Adipose tissue (tissue), 3 donors: ENCODE measurements around the gene LAMB4. TPM values are rescaled to one million over a fixed set of nuclear protein-coding genes. Genes with fewer than 3 reads are reported as not detected.

ENCODE experiments used
- H3K27ac ChIP-seq: one replicate; pipeline ENCODE4 v1.5.1; 2013; ENCODE audit warnings: low read depth, low read length
- WGBS, 3 donors: extraction: QIAGEN DNeasy Blood & Tissue Kit; methylation state at CpG; one replicate each; pipeline ENCODE4 v1.1.7; 2013; 5-methylcytosine and 5-hydroxymethylcytosine counted together
- polyA plus RNA-seq, 3 donors: library from polyadenylated mRNA; stranded (reverse); fragments of 200-250 nt; gene quantifications; one replicate each; pipeline ENCODE4 v1.2.3, GENCODE V29; 2013
- donor health status: healthy with polysubstance abuse.
- donor health status: Bipolar disorder and iron deficiency.
- donor health status: healthy.

The LAMB4 gene
- polyA plus RNA-seq, 3 donors, result 0.13 to 0.17 TPM; not detected in 1

DNA sequence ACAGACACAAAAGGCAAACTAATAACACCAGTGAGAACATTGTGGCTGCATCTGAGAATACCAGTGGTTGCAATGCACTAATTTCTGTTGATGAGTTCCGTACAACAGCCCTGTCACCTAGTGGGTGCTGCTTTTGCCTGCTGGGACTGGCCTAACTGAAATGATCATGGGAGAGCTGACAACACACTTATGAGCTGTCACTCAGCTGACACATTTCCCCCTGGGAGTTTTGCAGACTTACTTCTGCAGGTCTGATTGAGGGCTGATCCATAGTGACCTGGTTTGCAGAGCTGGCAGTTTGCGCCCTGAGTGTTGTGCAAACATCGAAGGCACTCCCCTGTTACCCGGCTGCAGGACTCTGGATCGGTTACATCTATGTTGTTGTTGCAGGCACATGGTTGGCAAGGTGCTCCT lies 66.6 kb downstream of the LAMB4 start:
- 61 to 83% (median 81%) methylated on average over 5 of the region's 5 CpGs for WGBS, 3 donors
- H3K27ac ChIP-seq, result no peak overlapping the region

DNA sequence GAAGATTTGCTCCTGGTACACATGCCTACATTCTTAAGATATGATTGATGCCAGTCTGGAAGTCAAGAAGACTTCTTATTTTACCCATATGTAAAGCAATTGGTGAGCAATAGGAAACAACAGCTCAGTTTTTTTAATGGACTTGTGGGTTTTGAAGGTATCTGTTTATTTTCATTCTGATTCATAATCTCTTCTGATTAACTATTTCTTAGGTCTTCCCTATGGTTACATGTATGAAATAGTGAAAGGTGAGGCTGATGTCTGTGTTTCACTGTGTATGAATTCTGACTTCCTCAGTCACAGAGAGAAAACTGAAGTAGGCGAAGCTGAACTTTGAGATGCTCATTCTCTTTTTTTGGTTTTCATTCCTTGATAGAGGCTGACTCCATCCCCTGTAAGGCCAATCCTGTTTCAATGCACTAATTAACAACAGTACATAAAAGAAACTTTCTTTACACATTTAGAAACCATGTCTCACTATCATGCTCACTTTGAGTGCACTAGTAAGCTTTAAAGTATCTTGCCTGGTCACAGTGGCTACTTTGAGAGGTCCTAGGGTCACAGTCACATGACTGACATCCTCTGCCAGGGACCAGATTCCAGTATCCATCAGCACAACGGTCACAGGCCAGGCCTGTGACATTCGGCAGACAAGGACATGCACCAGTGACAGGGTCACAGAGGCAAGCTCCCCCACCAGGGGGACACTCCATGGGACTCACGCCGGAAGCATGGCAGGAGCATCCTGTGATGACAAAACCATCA lies 67.7 kb downstream of the LAMB4 start:
- WGBS, 3 donors, result 74 to 81% (median 79%) methylated on average over 5 of the region's 5 CpGs
- no peak overlapping the region for H3K27ac ChIP-seq

DNA sequence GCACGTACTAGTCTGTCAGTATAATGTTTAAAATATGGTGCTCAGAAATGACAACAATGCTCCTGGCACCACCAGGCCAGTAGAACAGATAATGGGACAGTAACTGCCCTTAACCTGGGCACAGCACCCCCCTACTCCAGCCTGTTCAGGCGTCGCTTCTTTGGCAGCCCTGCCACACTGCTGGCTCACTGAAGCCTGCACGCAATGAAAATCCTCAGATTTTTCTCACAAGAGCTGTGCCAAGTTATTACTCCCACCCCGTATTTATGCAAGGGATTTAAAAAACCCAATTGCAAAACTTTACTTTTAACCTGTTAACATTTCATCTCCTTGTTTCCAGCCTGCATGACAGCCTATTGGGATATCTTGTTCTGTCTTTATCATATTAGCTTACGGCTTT lies 70.6 kb downstream of the LAMB4 start:
- 68 to 81% (median 71%) methylated on average over 6 of the region's 6 CpGs for WGBS, 3 donors
- H3K27ac ChIP-seq, result no peak overlapping the region

DNA sequence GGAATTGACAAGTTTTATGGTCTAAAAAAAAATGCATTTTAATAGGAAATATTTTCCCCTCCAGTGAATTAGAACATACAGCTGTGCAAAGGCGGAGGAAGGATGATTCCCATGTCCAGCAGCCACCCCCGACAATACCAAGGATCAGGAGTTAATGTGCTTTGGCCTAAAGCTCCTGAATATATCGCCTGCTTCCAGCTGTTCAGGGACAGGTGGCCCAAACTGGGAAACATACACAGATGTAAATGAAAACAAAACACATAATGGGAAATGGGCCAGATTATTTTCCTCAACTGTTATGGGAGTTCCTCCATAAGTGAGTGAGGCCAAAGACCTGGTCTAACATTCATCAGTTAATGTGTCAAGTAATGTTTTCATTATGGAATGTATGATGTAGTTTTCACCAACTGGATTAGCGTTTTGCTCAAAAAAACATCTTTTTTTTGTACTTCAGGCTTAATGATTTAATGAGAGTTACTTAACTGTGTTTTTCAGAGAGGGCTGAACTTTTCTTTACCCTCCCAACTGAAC lies 72.1 kb downstream of the LAMB4 start:
- WGBS, 3 donors, result 54 to 79% (median 57%) methylated on average over 4 of the region's 4 CpGs
- no peak overlapping the region for H3K27ac ChIP-seq

DNA sequence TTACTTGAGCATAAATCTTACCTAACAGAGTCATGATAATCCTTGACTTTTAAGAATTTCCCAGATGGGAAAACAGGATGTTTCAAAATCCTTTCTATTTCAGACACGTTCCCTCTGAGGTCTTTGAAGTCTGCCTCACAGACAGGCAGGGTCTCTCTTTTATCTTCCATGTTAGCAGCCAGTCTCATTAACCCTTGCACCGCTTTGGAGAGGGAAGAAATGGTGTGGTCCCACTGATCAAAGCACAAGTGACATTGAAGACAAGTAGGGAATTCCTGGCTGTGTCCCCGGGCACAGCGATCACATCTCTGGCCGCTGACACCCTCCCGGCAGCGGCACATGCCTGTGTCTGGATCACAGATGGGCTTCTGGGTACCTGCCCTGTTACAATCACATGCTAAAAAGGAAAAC lies 74.5 kb downstream of the LAMB4 start:
- no peak overlapping the region for H3K27ac ChIP-seq
- WGBS, 3 donors, result 70 to 77% (median 73%) methylated on average over 7 of the region's 7 CpGs

DNA sequence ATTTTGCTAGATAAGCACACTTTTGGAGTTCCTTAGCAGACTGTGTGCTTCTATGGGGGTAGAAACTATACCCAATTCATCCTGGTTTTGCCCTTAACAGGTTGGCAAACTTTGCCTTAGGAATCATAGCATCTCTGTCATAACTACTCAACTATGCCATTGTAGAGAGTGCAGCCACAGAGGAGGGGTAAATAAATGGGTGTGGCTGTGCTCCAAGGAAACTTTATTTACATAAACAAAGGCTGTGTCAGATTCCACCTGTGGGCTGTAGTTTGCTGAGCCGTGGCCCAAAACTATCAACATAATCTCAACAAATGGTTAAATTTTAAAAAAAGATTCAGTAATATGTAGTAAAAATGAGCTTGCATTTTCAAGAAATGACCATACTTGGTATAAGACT lies 75.6 kb downstream of the LAMB4 start:
- no peak overlapping the region for H3K27ac ChIP-seq
- WGBS, 3 donors, result 63 to 86% (median 69%) methylated on average over 1 of the region's 1 CpG

DNA sequence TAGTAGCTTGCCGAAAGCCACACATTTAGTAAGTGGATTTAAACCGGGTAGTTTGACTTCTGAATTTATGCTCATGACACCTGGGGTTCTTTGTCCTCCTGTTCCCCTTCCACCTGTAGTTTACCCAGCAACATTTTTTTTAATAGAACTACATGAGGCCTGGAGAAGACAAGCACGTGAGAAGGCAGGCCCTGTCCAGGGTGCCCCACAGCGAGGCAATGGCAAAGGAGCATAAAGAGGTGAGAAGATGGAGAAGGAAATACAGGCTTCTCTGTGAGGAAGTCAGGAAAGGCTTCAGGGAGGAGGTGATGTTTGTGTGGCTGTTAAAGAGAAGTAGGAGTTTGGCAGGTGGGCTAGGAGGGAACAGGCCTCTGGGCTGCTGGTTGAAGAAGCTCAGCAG lies 76.9 kb downstream of the LAMB4 start:
- WGBS, 3 donors, result 81 to 94% (median 94%) methylated on average over 4 of the region's 4 CpGs

DNA sequence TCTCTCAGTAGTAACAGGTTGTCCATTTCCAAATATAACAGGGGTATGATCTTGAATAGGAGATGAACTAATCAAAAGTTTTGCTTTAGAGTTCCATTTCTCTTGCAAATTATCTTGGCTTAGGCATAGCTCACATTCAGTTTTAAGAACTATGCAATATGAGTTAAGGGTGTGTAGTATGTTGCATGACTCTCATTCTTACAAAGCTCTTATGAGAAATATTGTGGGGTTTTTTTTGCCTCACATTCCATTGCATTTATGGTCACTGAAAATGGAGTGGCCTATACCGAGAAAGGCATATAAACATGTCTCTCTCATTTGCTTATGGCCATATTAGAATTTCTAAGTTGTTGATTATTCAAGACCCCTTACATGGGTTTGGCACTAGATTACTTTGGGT lies 78.7 kb downstream of the LAMB4 start:
- WGBS, 3 donors, result 49 to 86% (median 76%) methylated on average over 1 of the region's 1 CpG
- H3K27ac ChIP-seq, result no peak overlapping the region

More for the DNA sequence above, 76.9 kb downstream of the LAMB4 start:
- H3K27ac ChIP-seq, result no peak overlapping the region

DNA sequence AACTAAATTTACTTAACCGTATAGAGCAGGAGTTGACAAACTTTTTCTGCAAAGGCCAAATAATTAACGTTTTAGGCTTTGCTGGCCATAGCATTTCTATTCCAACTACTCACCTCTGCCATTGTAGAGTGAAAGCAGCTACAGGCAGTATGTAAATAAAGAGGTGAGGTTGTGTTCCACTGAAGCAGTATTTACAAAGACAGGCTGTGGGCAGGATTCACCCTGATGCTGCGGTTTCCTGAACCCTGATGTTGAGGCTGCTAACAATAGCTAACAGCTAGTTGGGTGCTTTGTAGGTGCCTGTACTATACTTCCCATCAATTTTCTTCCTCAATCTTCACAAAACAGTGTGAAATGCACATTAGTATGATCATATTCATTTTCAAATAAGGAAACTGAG lies 80.2 kb downstream of the LAMB4 start:
- H3K27ac ChIP-seq, result no peak overlapping the region
- WGBS, 3 donors, result 88 to 94% (median 91%) methylated on average over 3 of the region's 3 CpGs

DNA sequence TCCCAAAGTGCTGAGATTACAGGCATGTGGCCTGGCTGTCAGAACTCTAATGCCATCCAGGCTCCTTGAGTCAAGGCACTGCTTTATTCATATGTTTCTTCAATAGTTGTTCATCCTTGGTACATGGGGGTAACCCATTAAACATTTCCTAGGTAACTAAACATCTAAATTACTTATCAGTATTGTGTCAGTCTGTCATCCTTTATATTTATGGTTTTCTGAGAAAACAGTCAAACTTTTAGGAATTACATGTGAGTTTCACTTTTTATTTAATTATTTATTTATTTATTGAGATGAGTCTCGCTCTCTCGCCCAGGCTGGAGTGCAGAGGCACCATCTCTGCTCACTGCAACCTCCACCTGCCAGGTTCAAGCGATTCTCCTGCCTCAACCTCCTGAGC lies 81.7 kb downstream of the LAMB4 start:
- no peak overlapping the region for H3K27ac ChIP-seq
- WGBS, 3 donors, result 97 to 99% (median 99%) methylated on average over 3 of the region's 3 CpGs

DNA sequence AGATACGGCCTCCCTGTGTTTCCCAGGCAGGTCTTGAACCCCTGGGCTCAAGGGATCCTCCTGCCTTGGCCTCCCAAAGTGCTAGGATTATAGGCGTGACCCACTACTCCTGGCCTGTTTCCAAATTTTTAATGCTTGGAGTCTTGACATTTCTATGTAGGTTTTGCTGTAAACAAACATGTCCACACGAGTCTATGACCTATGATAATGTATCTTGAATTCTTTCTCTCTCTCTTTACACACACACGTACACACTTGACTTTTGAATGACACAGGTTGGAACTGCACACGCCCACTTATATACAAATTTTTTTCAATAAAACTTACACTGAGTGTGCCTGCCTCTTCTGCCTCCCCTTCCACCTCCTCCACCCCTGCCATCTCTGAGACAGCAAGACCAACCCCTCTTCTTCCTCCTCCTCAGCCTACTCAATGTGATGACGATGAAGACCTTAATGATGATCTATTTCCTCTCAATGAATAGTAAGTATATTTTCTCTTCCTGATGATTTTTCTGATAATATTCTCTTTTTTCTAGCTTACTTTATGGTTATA lies 83.1 kb downstream of the LAMB4 start:
- 80 to 93% (median 87%) methylated on average over 6 of the region's 6 CpGs for WGBS, 3 donors

DNA sequence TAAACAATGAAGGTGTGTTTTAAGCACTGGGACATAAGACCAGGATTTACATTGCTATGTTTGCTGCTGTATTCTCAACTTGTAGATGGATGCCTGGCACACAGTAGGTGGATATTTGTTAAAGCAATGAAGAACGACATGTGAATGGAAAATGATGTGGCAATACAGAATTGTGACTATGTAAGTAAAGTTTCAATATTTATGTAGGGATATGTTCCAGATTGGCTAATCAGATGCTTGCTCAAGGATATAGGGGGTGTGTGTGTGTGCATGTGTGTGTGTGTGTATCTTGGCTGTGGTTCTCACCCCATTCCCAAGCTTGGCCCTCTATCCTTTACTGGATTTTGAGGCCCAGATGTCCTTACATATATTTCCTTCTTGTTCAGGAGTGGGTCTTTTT lies 84.5 kb downstream of the LAMB4 start:
- H3K27ac ChIP-seq, result no peak overlapping the region
- 23 to 49% (median 44%) methylated on average over 1 of the region's 1 CpG for WGBS, 3 donors

More for the DNA sequence above, 83.1 kb downstream of the LAMB4 start:
- H3K27ac ChIP-seq, result no peak overlapping the region

DNA sequence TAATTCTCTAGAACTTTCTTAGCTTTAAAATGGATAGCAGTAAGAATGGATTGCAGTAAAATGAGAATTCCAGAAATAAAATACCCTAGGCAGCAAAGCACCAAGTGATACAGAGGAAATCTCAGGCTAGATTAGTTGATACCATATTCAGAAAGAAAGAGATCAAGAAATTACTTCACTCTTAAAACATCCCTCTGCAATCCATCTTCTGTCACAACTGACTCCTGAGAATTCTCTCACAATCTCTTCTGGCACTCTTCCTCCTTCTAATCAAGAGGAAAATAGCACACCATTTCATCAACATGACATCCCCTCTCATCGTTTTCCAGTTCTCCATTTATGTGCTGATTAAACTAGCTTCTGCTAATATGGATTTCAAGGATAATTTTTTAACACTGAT lies 85.0 kb downstream of the LAMB4 start:
- 6 to 29% (median 15%) methylated on average over 1 of the region's 1 CpG for WGBS, 3 donors
- no peak overlapping the region for H3K27ac ChIP-seq

DNA sequence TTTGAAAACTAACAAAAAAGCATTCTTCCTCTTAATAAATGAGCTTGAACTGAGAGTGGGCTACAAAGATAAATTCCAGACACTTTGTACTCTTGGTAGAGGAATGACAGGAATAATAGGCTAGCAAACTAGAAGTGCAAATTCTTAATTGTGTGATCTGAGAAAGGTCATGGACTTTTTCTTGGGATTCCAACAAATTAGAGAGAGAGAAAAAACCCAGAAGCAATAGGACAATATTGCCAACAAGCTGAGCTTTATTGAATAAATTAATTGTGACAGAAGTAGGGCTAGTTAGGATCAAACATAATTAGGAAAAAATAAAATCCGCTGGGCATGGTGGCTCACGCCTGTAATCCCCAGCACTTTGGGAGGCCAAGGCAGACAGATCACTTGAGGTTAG lies 85.8 kb downstream of the LAMB4 start:
- 90 to 95% (median 92%) methylated on average over 2 of the region's 2 CpGs for WGBS, 3 donors
- no peak overlapping the region for H3K27ac ChIP-seq

DNA sequence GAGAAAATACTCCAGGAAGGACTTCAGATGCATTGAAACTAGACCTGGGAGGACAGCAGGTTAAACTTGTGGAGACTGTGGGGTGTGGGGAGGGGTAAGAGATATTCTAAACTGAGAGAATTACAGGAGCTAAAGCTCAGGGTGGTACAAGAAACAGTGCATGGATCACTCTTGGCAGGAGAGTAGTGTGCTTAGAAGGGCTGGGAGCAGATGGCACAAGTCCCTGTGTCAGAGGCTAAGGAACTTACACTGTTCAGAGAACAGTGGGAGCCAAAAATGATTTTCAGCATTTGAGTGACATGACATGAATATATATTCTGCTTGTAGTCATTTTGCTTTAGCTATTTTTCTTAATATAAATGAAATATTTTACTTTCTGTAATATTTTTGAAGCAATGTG lies 91.2 kb downstream of the LAMB4 start:
- H3K27ac ChIP-seq, result no peak overlapping the region

DNA sequence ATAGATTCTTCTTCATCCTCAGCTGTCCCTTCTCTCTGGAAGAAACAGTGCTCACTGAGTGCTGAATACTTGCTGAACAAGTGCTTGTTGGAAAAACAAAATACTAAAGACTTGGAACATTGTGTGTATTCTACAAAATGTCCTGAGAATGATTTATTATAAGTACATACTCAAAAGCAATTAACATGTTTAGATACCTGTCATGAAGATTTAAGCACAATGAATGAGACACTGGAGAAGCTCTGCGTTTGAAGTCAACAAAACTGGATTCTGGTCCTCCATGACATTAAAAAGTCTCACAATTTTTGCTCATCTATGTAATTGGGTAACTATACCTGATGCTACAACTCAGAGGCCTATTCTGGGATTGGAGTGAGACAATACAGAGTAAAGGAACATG lies 92.4 kb downstream of the LAMB4 start:
- WGBS, 3 donors, result 80 to 96% (median 94%) methylated on average over 1 of the region's 1 CpG
- no peak overlapping the region for H3K27ac ChIP-seq

DNA sequence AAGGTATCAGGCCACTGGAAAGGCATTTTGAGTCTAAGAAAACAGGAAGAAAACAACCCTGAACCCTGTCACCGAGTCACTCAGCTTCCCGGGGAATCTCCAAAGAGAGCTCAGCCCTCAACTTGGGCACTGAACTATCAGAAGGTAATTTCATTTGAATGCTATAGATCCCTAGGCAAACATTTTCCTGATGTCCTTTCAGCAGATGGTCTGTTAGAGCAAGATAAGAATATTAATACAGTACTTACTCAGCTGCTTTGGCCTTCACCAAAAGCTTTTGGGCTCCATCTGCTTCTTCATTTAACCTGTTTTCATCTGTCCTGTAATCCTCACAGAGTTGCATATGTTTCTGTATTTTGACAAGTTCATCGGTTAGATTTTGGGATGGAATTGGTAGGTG lies 93.0 kb downstream of the LAMB4 start:
- H3K27ac ChIP-seq, result no peak overlapping the region
- 74 to 75% (median 75%) methylated on average over 3 of the region's 3 CpGs for WGBS, 3 donors

DNA sequence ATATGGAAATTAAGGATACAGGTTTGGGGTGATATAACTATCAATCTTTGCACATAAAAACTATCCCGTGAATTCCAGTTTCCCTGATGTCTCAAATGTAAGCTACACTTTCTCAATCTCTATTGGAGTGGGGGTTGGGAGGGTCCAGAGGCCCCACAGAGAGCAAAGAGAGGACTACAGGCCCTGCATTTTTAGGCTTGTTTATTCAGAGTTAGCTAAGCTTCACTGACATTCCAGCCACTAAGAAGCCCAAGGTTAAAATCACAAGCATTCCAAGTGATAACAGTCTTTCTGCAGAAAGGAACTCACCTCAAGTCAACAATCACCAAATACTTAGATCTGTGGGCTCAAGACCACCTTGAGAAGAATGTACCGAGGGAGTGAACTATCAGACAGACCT lies 95.6 kb downstream of the LAMB4 start:
- 40 to 92% (median 82%) methylated on average over 2 of the region's 2 CpGs for WGBS, 3 donors
- no peak overlapping the region for H3K27ac ChIP-seq

DNA sequence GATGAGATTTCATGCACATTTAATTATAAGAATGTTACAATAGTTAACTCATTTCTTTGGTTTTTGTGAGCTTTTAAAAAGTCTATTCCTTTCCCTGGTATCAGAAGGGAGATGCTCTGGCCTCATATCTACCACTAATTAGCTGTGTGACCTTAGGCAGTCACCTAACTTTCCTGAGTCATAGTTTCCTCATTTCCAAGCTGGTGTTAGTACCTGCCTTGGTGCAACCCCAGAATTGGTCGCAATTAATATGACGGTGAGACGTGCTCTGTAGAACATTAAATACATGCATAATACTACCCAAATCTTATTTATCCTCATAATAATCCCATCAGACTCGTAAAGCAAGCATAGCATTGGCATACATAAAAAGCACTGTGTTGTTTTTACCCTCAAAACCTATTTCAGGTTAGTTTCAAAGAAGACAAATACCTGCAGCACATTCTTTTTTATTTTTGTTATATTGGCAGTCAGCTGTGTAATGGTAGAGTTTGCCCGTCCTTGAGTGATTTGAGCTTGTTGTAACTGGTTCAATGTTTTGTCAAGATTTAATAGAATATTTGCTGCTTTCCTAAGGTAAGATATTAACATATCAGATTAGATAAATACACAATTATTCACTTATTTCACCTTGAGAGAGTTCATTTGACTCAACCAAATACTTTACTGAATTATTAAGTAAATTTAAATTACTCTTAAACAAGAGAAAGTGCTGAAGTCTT lies 96.2 kb downstream of the LAMB4 start:
- no peak overlapping the region for H3K27ac ChIP-seq
- WGBS, 3 donors, result 61 to 95% (median 92%) methylated on average over 5 of the region's 5 CpGs
